Activated naive CD8-positive, alpha-beta T cell (primary cell): Measurements from ENCODE around the gene DDAH2.

Experiments
- H3K27ac Mint-ChIP-seq: one replicate; pipeline ENCODE4 v1.8.0; 2021; ENCODE audit warnings: mixed read lengths
- H3K27me3 Mint-ChIP-seq: one replicate; pipeline ENCODE4 v1.8.0; 2021; ENCODE audit warnings: mixed read lengths
- H3K36me3 Mint-ChIP-seq: one replicate; pipeline ENCODE4 v1.8.0; 2021; ENCODE audit warnings: mixed read lengths
- H3K4me1 Mint-ChIP-seq: one replicate; pipeline ENCODE4 v1.8.0; 2021; ENCODE audit warnings: low read depth, mixed read lengths
- H3K4me3 Mint-ChIP-seq: one replicate; pipeline ENCODE4 v1.8.0; 2021; ENCODE audit warnings: mild to moderate bottlenecking, mixed read lengths
- H3K9me3 Mint-ChIP-seq: one replicate; pipeline ENCODE4 v1.8.0; 2021; ENCODE audit warnings: low read depth, mixed read lengths

The DDAH2 gene

DNA sequence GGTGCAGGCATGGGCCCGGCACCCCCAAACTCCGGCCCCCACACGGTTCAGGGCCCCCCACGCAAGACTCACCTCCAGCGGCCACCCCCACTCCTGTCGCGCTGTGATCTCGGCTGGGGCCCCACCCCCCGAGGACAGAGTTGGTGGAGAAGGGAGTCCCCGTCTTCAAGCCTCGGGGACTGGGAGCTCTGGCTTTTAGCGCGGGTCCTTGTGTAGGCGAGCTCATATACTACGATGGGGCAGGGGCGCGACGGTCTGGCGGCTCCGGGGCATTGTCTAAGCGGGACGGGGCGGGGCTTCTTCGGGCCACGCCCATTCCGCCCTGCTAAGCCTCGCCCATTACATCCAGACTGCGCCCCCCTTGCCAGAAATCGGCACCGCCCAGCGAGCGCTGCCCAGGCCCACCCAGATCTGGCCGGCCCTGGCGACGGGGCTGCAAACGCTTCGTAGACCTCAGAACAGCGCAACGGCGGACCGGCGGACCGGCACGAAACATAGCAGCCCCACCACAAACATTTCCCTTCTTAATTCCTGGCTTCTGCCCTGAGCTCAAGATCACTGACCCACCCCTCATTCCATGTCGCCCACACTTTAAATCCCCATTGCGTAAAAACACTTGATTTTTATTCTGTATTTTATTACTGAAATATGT is 1.0 kb upstream of the DDAH2 start:
- peak overlapping the region; percentile 5 for H3K27ac Mint-ChIP-seq
- H3K4me1 Mint-ChIP-seq = peaks cover 51% of the 10 kb centered on the region
- H3K27me3 Mint-ChIP-seq = no peaks in the 10 kb centered on the region
- H3K36me3 Mint-ChIP-seq = peaks cover 4% of the 10 kb centered on the region
- no peaks in the 10 kb centered on the region for H3K9me3 Mint-ChIP-seq
- peak overlapping the region; percentile 96 for H3K4me3 Mint-ChIP-seq

DNA sequence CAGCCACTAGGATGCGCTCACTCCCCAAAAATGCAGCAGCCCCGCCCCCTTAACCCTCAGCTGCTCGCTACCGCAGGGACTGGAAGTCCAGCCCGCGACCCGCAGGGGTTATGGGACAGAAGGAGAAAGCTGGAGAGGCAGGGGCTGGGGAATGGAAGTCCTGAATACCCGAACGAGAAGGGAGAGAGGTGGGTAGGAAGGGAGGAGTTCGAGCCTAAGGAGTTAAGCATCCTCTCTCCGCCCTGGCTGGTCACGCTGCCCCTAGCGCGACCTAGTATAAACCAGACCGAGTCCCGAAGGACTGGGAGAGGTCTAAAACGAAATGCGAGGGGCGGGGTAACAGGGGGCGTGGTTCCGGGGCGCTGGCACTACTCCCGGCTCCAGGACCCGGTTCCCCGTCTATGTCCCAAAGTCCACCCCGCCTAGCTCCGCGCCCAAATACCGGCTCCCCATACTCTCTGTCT is 448 bp upstream of the DDAH2 start:
- H3K4me3 Mint-ChIP-seq = peak overlapping the region; percentile 96
- H3K27me3 Mint-ChIP-seq = no peaks in the 10 kb centered on the region
- H3K27ac Mint-ChIP-seq = peak overlapping the region; percentile 68
- H3K36me3 Mint-ChIP-seq = peaks cover 4% of the 10 kb centered on the region
- H3K4me1 Mint-ChIP-seq = peaks cover 50% of the 10 kb centered on the region
- H3K9me3 Mint-ChIP-seq = no peaks in the 10 kb centered on the region

DNA sequence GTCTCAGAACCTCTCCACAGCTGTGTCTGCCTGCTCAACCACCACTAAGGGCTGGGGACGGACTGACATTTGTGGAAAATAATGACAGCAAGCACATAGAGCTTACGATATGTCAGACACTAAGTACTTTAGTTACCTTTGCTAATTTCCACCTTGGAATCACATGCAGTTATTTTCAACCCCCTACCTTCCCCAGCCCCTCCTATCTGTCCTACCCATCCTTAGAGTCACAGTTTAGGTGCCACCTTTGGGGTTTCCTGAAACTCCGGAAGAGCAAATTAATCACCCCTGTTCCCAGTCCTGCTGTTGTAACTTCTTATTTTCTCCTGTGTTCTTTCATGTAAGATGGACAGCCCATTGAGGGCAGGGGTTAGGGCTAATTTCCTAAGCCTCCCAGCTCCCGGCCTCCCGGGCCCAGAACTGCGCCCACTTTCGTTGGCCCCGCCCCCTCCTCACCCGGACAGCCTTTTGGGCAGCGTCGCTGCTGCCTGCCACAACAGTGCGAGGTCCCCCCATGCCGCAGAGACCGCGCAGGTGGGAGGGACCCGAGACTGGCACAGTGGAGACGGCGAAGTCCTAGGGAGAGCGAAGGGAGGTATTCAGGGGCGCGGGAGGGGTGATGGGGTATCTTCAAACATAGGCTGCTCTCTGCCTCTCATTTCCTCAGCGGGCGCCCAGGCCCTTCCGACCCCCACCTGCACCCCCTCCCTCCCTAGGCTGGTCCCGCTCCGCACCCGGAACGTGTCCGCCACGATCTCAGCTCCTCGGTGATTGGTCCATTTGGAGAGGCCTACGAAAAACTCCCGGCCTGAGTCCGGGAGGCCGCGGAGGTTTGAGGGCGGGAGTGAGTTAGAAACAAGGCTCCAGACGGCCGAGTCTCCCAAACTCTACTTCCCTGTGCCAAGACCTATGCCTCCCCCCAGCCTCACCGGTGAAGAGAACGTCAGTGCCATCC is 1.1 kb downstream of the DDAH2 start:
- Mint-ChIP-seq H3K9me3 (no peaks in the 10 kb centered on the region), H3K4me1 (peaks cover 45% of the 10 kb centered on the region), H3K4me3 (peak overlapping the region; percentile 63), H3K36me3 (peaks cover 4% of the 10 kb centered on the region), H3K27ac (no peak overlapping the region), H3K27me3 (no peaks in the 10 kb centered on the region)

DNA sequence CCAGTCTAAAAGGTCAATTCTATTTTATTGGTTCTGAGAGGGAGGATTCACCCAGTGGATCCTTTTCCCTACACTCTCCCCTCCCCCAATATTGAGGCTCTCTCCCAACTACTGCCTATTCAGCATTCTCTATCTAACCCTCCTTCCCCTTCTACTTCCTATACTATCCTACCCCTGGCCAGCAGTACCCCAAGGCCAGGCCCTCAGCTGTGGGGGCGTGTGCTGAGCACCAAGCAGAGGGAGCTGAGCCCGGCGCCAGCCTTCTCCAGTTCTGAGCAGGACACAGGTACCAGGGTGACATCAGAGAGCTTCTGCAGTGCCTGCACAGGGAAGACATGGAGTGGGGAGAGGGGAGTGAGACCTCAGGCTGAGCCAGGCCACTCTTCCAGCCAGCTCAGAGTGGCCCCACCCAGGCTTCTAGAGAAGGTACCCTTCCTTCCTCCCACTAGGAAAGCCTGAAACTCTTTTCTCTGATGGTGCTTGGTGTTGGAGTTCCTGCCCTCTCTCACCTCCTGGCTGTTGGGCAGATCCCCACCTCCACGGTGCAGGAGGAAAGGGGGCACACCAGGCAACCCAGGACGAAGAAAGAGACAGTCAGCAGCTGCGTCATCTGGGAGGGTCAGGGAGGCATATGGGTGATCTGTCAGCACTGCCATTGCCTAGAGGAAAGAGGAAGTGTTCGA is 1.9 kb downstream of the DDAH2 start:
- peaks cover 45% of the 10 kb centered on the region for H3K4me1 Mint-ChIP-seq
- peak overlapping the region; percentile 63 for H3K4me3 Mint-ChIP-seq
- no peaks in the 10 kb centered on the region for H3K27me3 Mint-ChIP-seq
- H3K9me3 Mint-ChIP-seq = no peaks in the 10 kb centered on the region
- H3K27ac Mint-ChIP-seq = peak overlapping the region; percentile 54
- peaks cover 4% of the 10 kb centered on the region for H3K36me3 Mint-ChIP-seq

DNA sequence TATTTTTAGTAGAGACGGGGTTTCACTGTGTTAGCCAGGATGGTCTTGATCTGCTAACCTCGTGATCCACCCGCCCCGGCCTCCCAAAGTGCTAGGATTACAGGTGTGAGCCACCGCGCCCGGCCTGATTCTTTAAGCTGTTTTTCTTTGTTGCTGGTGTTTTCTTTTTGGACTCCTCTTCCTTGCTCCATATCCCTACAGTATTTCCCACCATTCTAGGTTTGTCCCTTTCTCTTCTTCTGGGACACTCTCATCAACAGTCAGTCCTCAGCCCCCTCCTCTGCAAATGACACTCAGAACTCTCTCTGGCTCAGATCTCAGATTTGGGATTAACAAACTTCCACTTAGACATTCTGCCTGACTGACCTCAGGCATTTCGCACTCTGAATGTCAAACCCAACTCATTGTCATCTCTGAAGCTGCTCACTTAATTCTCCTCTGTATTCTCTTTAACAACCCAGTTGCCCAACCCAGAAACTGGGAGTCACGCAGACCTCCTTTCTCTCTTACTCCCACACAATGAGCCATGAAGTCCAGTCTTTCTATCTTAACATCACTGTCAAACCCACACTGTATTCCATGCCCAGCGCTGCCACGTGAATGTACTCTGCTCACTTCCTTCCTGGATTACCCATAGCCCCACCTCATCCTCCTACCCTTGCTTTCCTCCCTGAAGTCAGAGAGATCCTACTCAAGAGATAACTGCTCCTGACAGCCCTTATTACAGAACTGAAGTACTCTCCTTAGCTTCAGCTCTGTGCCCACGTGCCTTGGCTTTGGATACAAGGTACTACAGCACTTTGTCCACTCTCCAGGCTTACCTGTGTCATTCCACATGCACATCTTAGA is 3.4 kb downstream of the DDAH2 start:
- no peaks in the 10 kb centered on the region for H3K27me3 Mint-ChIP-seq
- no peak overlapping the region for H3K27ac Mint-ChIP-seq
- no peaks in the 10 kb centered on the region for H3K9me3 Mint-ChIP-seq
- H3K4me3 Mint-ChIP-seq = no peak overlapping the region
- H3K36me3 Mint-ChIP-seq = peaks cover 4% of the 10 kb centered on the region
- H3K4me1 Mint-ChIP-seq = peaks cover 44% of the 10 kb centered on the region

DNA sequence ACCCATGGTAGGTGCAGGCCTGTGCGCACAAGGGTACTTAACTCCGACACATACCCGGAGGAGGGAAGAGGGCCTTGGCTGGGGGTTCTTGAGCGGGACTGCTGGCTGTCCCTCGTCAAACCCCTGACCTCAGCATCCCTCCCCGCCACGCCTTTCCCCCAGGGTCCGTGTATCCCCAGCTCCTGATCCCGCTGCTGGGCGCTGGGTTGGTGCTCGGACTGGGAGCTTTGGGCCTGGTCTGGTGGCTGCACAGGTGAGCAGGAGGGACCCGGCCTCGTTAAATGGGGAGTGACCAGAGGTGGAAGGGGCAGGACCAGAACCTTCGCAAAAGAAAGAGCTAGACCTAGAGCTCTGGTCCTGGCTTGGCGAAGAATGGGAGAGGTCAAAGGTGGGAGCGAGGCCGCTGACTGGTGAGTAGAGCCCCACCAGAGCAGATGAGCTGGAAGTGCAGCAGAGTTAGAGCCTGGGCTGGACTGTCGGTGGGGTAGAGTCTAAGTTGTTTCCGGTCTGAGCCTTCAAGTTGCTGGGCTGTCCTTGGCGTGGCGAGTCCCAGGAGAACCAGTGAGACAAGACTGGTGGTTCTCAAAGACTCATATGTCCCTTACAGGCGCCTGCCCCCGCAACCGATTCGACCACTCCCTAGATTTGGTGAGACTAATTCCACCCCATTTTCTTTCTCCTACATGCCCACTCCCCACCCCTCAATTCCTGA is 5.0 kb downstream of the DDAH2 start:
- no peak overlapping the region for H3K27ac Mint-ChIP-seq
- peaks cover 34% of the 10 kb centered on the region for H3K4me1 Mint-ChIP-seq
- no peaks in the 10 kb centered on the region for H3K27me3 Mint-ChIP-seq
- peaks cover 4% of the 10 kb centered on the region for H3K36me3 Mint-ChIP-seq
- H3K9me3 Mint-ChIP-seq = no peaks in the 10 kb centered on the region
- H3K4me3 Mint-ChIP-seq = no peak overlapping the region

DNA sequence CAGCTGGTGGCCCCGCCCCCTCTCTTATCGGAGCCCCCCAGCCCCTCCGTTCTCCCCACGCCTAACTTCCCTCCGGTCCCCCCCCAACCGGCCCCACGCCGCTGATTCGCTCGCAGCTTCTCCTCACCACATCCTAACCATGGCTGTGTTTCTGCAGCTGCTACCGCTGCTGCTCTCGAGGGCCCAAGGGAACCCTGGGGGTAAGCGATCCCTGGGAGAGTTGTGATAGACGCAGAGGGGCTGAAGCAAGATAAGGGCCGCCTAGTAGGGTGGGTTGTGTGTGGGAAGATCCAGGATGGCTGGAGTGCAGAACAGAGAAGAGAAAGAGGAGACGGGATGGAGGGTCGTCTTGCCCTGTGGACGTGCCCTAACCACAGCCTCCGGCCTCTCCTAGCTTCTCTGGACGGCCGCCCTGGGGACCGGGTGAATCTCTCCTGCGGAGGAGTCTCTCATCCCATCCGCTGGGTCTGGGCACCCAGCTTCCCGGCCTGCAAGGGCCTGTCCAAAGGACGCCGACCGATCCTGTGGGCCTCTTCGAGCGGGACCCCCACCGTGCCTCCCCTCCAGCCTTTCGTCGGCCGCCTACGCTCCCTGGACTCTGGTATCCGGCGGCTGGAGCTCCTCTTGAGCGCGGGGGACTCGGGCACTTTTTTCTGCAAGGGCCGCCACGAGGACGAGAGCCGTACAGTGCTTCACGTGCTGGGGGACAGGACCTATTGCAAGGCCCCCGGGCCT is 5.7 kb downstream of the DDAH2 start, which contains the start of gene MPIG6B:
TSS of gene MPIG6B (plus strand) at position 129 of the 735 bp plus-strand sequence. CDS start at position 140, 11 bp downstream.
- no peaks in the 10 kb centered on the region for H3K9me3 Mint-ChIP-seq
- H3K4me3 Mint-ChIP-seq = peak within 1 kb of the TSS; percentile 5
- H3K36me3 Mint-ChIP-seq = peaks cover 4% of the 10 kb centered on the region
- H3K27ac Mint-ChIP-seq = no peak within 1 kb of the TSS
- H3K4me1 Mint-ChIP-seq = peaks cover 30% of the 10 kb centered on the region
- no peaks in the 10 kb centered on the region for H3K27me3 Mint-ChIP-seq

DNA sequence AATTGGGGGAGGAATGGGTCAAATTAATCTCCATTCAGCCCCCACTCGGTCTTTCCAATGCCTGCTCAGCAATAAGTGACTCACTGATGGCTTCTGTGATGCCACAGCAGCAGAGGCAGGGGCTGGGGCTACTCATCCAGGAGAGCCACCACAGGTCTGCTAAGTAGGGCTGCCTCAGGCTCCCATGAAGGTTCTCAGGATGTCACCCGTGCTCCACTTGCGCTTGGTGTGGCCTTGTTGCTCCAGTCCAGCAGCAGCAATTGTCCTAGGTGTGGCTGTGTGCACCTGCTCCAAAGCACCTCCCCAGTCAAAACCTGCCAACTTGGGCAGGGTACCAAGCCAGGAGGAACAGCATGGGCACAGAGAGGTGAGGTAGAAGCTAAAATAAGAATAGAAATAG is 6.9 kb downstream of the DDAH2 start:
- Mint-ChIP-seq H3K9me3 (no peaks in the 10 kb centered on the region), H3K27ac (no peak overlapping the region), H3K36me3 (peaks cover 4% of the 10 kb centered on the region), H3K27me3 (no peaks in the 10 kb centered on the region), H3K4me3 (peak overlapping the region; percentile 5), H3K4me1 (peaks cover 23% of the 10 kb centered on the region)

DNA sequence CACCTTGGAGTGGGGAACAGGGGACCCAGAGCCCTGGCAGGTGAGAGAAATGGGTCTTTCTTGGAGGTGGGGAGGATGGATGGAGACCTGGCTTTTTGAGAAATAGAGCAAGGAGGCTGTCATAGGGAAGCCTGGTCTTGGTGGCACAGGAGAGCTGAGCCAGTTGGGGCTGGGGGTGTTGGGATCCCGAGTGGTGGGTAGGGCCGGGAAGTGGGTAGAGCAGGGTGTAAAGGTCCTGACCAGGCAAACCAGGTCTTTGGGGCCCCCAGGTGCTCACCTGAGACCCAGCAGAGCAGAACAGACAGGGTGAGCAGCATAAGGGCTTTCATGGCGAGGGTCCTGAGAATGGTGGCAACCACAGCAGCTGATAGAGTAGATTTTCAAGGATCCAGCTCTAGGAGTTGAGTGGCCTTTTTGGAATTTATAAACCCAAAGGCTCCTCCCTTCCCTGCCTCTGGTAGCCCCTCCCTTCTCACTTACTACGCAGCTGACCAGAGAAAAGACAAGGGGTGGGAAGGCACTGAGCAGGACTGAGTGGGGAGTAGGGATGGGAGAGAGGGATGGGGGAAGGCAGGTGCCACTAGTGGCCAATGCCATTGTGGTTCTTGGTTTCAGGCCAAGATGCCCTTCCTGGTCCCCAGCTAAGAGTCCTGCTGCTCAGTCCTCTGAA is 7.6 kb downstream of the DDAH2 start, which contains the start of gene LY6G6C:
TSS of gene LY6G6C (minus strand) at position 396 of the 670 bp plus-strand sequence. CDS start at position 329, 67 bp downstream.
- Mint-ChIP-seq H3K4me3 (peak within 1 kb of the TSS; percentile 5), H3K4me1 (peaks cover 17% of the 10 kb centered on the region), H3K27ac (no peak within 1 kb of the TSS), H3K36me3 (no peaks in the 10 kb centered on the region), H3K27me3 (no peaks in the 10 kb centered on the region), H3K9me3 (no peaks in the 10 kb centered on the region)

DNA sequence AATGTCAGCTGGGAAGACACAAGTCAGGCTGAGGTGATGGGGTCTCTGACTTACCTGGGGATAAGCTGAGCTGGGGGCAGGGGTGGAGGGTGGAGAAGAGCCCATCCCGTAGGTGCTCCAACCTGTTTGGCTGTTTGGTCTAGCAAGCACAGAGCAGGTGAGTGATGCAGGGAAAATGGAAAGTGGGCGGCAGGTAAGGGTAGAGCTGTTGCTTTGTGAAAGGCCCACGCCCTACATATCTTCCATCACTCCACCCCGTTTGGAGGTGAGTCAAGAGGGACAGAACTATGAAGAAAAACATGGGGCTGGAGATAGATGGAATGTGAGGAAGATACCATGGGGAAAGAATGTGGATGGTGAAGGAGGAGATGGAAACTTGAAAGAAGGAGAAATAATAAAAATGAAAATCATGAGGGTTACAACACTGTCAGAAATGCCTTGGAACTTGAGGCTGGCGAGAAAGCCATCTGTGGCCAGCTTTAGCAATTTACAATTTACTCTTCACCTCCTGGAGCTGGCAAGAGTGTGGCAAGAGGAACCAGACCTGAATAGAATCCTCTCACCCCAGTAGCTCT is 8.8 kb downstream of the DDAH2 start:
- H3K4me1 Mint-ChIP-seq = peaks cover 9% of the 10 kb centered on the region
- H3K4me3 Mint-ChIP-seq = no peak overlapping the region
- no peak overlapping the region for H3K27ac Mint-ChIP-seq
- H3K9me3 Mint-ChIP-seq = no peaks in the 10 kb centered on the region
- H3K36me3 Mint-ChIP-seq = no peaks in the 10 kb centered on the region
- no peaks in the 10 kb centered on the region for H3K27me3 Mint-ChIP-seq

DNA sequence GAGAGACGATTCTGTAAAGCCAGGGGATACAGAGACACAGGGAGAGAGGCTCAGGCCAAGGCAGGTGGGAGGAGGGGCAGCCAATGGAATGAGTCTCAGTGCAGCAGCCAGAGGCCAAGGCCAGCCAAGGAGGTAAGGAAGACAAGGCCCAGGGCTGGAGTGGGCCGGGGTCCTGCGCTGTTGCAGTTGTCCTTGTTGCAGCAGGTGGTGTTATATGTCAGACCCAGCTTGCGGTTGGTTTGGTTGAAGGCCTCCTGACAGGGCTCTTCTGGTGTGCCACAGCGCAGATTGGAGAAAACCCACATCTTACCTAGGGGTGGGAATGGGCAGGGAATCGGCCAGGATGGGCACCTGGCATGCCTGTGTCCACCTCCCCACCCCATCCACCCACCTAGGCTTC is 10.1 kb downstream of the DDAH2 start:
- peaks cover 11% of the 10 kb centered on the region for H3K4me1 Mint-ChIP-seq
- H3K27ac Mint-ChIP-seq = no peak overlapping the region
- H3K9me3 Mint-ChIP-seq = no peaks in the 10 kb centered on the region
- H3K27me3 Mint-ChIP-seq = no peaks in the 10 kb centered on the region
- H3K36me3 Mint-ChIP-seq = no peaks in the 10 kb centered on the region
- H3K4me3 Mint-ChIP-seq = no peak overlapping the region

DNA sequence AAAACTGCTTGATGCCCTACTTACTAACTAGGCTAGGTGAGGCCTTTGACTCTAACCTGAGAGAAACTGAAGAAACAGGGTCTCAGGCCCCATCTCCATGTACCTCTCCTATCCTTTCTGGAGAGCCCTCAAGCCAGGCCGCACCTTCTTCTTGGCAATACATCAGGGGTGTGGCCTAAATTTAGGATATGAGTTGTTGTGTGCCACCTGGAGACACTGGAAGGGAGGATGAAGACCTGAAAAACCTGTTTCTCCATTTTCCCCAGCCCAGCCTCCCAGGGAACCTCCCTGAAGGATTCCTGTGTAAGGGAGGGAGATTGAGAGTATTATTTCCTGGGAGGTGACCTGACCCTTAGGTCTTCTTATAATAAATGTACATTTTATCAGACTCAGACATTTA is 10.8 kb downstream of the DDAH2 start:
- Mint-ChIP-seq H3K9me3 (no peaks in the 10 kb centered on the region), H3K4me3 (no peak overlapping the region), H3K27me3 (no peaks in the 10 kb centered on the region), H3K36me3 (no peaks in the 10 kb centered on the region), H3K4me1 (peaks cover 10% of the 10 kb centered on the region), H3K27ac (no peak overlapping the region)
